BE2C (cell line): Measurements from ENCODE around the gene RPP40.

Experiments used
- DNase-seq: peaks from one replicate; pipeline ENCODE4 v3.0.0-alpha.2; 2020
- H3K27me3 ChIP-seq: fragments of 250-450 bp; sonication (Bioruptor Pico); 2 replicates; pipeline ENCODE4 v1.5.1; 2020; ENCODE audit warnings: mild to moderate bottlenecking
- H3K36me3 ChIP-seq: fragments of 250-450 bp; sonication (Bioruptor Pico); 2 replicates; pipeline ENCODE4 v1.5.1; 2020; ENCODE audit warnings: mild to moderate bottlenecking
- H3K4me1 ChIP-seq: fragments of 250-450 bp; sonication (Bioruptor Pico); 2 replicates; pipeline ENCODE4 v1.5.1; 2020
- H3K4me3 ChIP-seq: 2 replicates; pipeline ENCODE4 v1.5.1; 2011; ENCODE audit warnings: low read depth, low read length
- H3K9me3 ChIP-seq: fragments of 250-450 bp; sonication (Bioruptor Pico); 2 replicates; pipeline ENCODE4 v1.5.1; 2020
- CTCF ChIP-seq: IDR thresholded peaks from 2 replicates; pipeline ENCODE4 v1.5.1; 2012; ENCODE audit warnings: mild to moderate bottlenecking, low read depth, low read length

RPP40 gene

GRCh38 chr6:4962905-4963304 is 40.9 kb downstream of the RPP40 start:
- Histone ChIP-seq H3K4me1 (no peaks in the 10 kb centered on the region), H3K4me3 (no peak overlapping the region), H3K27me3 (0 out of 2 replicates have a peak, but pooled peaks cover 6% of the 10 kb centered on the region), H3K9me3 (no peaks in the 10 kb centered on the region; the same call in 1 of the 2 replicates), H3K36me3 (no peaks in the 10 kb centered on the region)
- no peak for DNase-seq
- TF ChIP-seq CTCF: no peak

GRCh38 chr6:4961322-4962168 is 42.3 kb downstream of the RPP40 start:
- Histone ChIP-seq H3K4me3 (no peak overlapping the region), H3K9me3 (no peaks in the 10 kb centered on the region; the same call in 1 of the 2 replicates), H3K36me3 (no peaks in the 10 kb centered on the region), H3K4me1 (no peaks in the 10 kb centered on the region), H3K27me3 (0 out of 2 replicates have a peak, but pooled peaks cover 6% of the 10 kb centered on the region)
- DNase-seq: no peak
- no peak for TF ChIP-seq CTCF

GRCh38 chr6:4958624-4959023 is 45.2 kb downstream of the RPP40 start:
- 0 out of 2 replicates have a peak, but pooled peaks cover 6% of the 10 kb centered on the region for H3K27me3 ChIP-seq
- H3K36me3 ChIP-seq: peaks cover 6% of the 10 kb centered on the region
- DNase-seq: no peak
- H3K4me1 ChIP-seq: no peaks in the 10 kb centered on the region
- no peaks in the 10 kb centered on the region; the same call in 1 of the 2 replicates for H3K9me3 ChIP-seq
- no peak overlapping the region for H3K4me3 ChIP-seq
- no peak for TF ChIP-seq CTCF

GRCh38 chr6:4957521-4958231 is 46.2 kb downstream of the RPP40 start:
- no peak for DNase-seq
- H3K36me3 ChIP-seq: peaks cover 7% of the 10 kb centered on the region
- no peaks in the 10 kb centered on the region; the same call in 1 of the 2 replicates for H3K9me3 ChIP-seq

GRCh38 chr6:4956625-4957024 is 47.2 kb downstream of the RPP40 start:
- TF ChIP-seq CTCF: no peak
- peaks cover 14% of the 10 kb centered on the region for H3K36me3 ChIP-seq
- H3K4me3 ChIP-seq: no peak overlapping the region
- 0 out of 2 replicates have a peak, but pooled peaks cover 6% of the 10 kb centered on the region for H3K27me3 ChIP-seq
- H3K4me1 ChIP-seq: no peaks in the 10 kb centered on the region
- H3K9me3 ChIP-seq: no peaks in the 10 kb centered on the region; the same call in 1 of the 2 replicates
- no peak for DNase-seq

More at GRCh38 chr6:4957521-4958231, 46.2 kb downstream of the RPP40 start:
- Histone ChIP-seq H3K4me3 (no peak overlapping the region), H3K4me1 (no peaks in the 10 kb centered on the region), H3K27me3 (0 out of 2 replicates have a peak, but pooled peaks cover 6% of the 10 kb centered on the region)
- peak; percentile 47 for TF ChIP-seq CTCF
